GM12864 (cell line): ENCODE results near the gene MR1.

Experiments used
- DNase-seq: peaks from one replicate; pipeline ENCODE4 v3.0.0-alpha.2; 2011; ENCODE audit warnings: low read depth
- H3K4me3 ChIP-seq: 2 replicates; pipeline ENCODE4 v1.5.1; 2011; ENCODE audit warnings: mild to moderate bottlenecking, low read depth, low read length, control low read depth
- CTCF ChIP-seq: IDR thresholded peaks from 2 replicates; pipeline ENCODE4 v1.5.1; 2011; ENCODE audit warnings: low read depth, mild to moderate bottlenecking, moderate library complexity, low read length, control low read depth, inconsistent platforms; ENCODE audit errors: missing control alignments

MR1 gene

GRCh38 chr1:181091309-181092040 is 57.7 kb downstream of the MR1 start:
- DNase-seq = no peak
- H3K4me3 ChIP-seq = peak overlapping the region; percentile 94
- no peak for TF ChIP-seq CTCF

GRCh38 chr1:181092056-181092455 is 58.3 kb downstream of the MR1 start:
- no peak for TF ChIP-seq CTCF
- peak overlapping the region; percentile 94 for H3K4me3 ChIP-seq
- no peak for DNase-seq

- no peak for TF ChIP-seq CTCF
- DNase-seq = no peak
- H3K4me3 ChIP-seq = no peak overlapping the region; the same call in 1 of the 2 replicates
These were observed 59.2 kb downstream of the MR1 start for GRCh38 chr1:181092883-181093458.

- no peak for DNase-seq
- H3K4me3 ChIP-seq = no peak overlapping the region
- no peak for TF ChIP-seq CTCF
These were observed 60.8 kb downstream of the MR1 start for GRCh38 chr1:181094416-181095212.

GRCh38 chr1:181095260-181095659 is 61.5 kb downstream of the MR1 start:
- no peak for TF ChIP-seq CTCF
- no peak overlapping the region for H3K4me3 ChIP-seq
- DNase-seq = no peak

GRCh38 chr1:181095763-181096184 is 62.0 kb downstream of the MR1 start:
- TF ChIP-seq CTCF = no peak
- no peak for DNase-seq
- no peak overlapping the region for H3K4me3 ChIP-seq
